Right lobe of liver (tissue), 6 donors: Measurements from ENCODE around the gene NKAIN2. TPM values are rescaled to one million over a fixed set of nuclear protein-coding genes. Genes with fewer than 3 reads are reported as not detected.

Experiments used
- ATAC-seq, 4 donors: fragments of 200-7000 bp; cut with Tn5 transposase; one replicate each; pipeline ENCODE4 v1.9.1; 2020; ENCODE audit warnings: mild to moderate bottlenecking in 4 of 4, moderate library complexity in 4 of 4
- DNase-seq, 3 donors: peaks; one replicate each; pipeline ENCODE4 v3.0.0-alpha.2; 2020
- H3K27ac ChIP-seq, 3 donors: fragments of 200-600 bp; one replicate each; pipeline ENCODE4 v1.8.0; 2022
- H3K27me3 ChIP-seq, 2 donors: fragments of 200-600 bp; one replicate each; pipeline ENCODE4 v1.8.0; 2022
- H3K36me3 ChIP-seq, 4 donors: fragments of 200-600 bp; sonication (generic) in 1 of 4; one replicate each; pipeline versions ENCODE4 v1.5.1 to v1.8.0; 2017 to 2022; ENCODE audit warnings: control low read depth in 1 of 4
- H3K4me1 ChIP-seq, 4 donors: fragments of 200-600 bp; sonication (generic) in 1 of 4; one replicate each; pipeline versions ENCODE4 v1.5.1 to v1.8.0; 2017 to 2022; ENCODE audit warnings: control low read depth in 1 of 4
- H3K4me3 ChIP-seq, 3 donors: fragments of 200-600 bp; one replicate each; pipeline ENCODE4 v1.8.0; 2022
- H3K9me3 ChIP-seq, 4 donors: fragments of 200-600 bp; sonication (generic) in 1 of 4; one replicate each; pipeline versions ENCODE4 v1.5.1 to v1.8.0; 2017 to 2022; ENCODE audit warnings: control low read depth in 1 of 4
- CTCF ChIP-seq, 4 donors: fragments of 200-600 bp in 3 of 4; fragments of 450-650 bp in 1 of 4; IDR thresholded peaks; one replicate each; pipeline versions ENCODE4 v1.5.1 to v1.8.0; 2016 to 2022; ENCODE audit warnings: antibody characterized with exemption in 4 of 4, mild to moderate bottlenecking in 2 of 4
- POLR2A ChIP-seq: fragments of 450-650 bp; IDR thresholded peaks from one replicate; pipeline ENCODE4 v1.6.1; 2017; ENCODE audit warnings: antibody characterized with exemption, mild to moderate bottlenecking
- WGBS: methylation state at CpG from one replicate; pipeline ENCODE4 v1.1.6; 2018; ENCODE audit warnings: low coverage, low lambda C conversion rate; ENCODE audit not compliant: insufficient coverage; ENCODE audit errors: missing lambda C conversion rate; 5-methylcytosine and 5-hydroxymethylcytosine counted together
- intact Hi-C, 2 donors: fragments of 100-400 bp; cut with DNase I; formaldehyde crosslinking; loops; one replicate each; pipeline versions ENCODE4 v1.11.2 to v1.14.1; 2022
- total RNA-seq, 6 experiments: library from RNA; depleted of rRNA in 2 of 6; stranded (reverse); fragments of >200 nt in 2 of 6; fragmentation: NEBNext Ultra II Directional in 3 of 6; extraction: Animal tissue kit (Norgen Biotek cat#: 25700) in 3 of 6; gene quantifications; one replicate each; pipeline versions ENCODE4 v1.1.0 to v1.2.4, GENCODE V29; 2016 to 2023
- donor health status: DM: no; HTN: yes; CAD: no.
- donor health status: DM: no; HTN: no; CAD: no.
- donor health status: DM: no; HTN: no; CAD: no.
- donor health status: DM: no; HTN: yes; CAD: no.
- donor health status: DM: no; HTN: yes; CAD: no.

The NKAIN2 gene
- total RNA-seq, 6 experiments from 2014 or later: 0.16 to 0.28 TPM; not detected in 4

GRCh38 chr6:124493259-124493658, 689.6 kb downstream of the NKAIN2 start:
- intact Hi-C loops: no loop called here
- H3K4me3 ChIP-seq: no peak overlapping the region
- WGBS: 35% methylated on average over 1 of the region's 1 CpG
- DNase-seq (no peak), ATAC-seq (no peak)
- no peaks in the 10 kb centered on the region for H3K36me3 ChIP-seq
- no peaks in the 10 kb centered on the region for H3K9me3 ChIP-seq
- TF ChIP-seq CTCF (IDR thresholded peaks at IDR 0.05): no peak
- TF ChIP-seq POLR2A: no peak
- H3K4me1 ChIP-seq: no peaks in the 10 kb centered on the region
- no peaks in the 10 kb centered on the region for H3K27me3 ChIP-seq
- no peak overlapping the region for H3K27ac ChIP-seq

GRCh38 chr6:124494956-124495664, 691.4 kb downstream of the NKAIN2 start:
- H3K9me3 ChIP-seq: no peaks in the 10 kb centered on the region
- intact Hi-C loops: no loop called here
- no peak for DNase-seq
- TF ChIP-seq CTCF (IDR thresholded peaks at IDR 0.05) (no peak), POLR2A (no peak)
- no peak for ATAC-seq
- no peaks in the 10 kb centered on the region for H3K27me3 ChIP-seq
- H3K4me1 ChIP-seq: no peaks in the 10 kb centered on the region
- 35% methylated on average over 2 of the region's 2 CpGs for WGBS
- no peak overlapping the region for H3K4me3 ChIP-seq
- no peak overlapping the region for H3K27ac ChIP-seq
- H3K36me3 ChIP-seq: no peaks in the 10 kb centered on the region

- H3K9me3 ChIP-seq: no peaks in the 10 kb centered on the region
- ATAC-seq (no peak), DNase-seq (no peak)
- intact Hi-C loops: no loop called here
- no peaks in the 10 kb centered on the region for H3K36me3 ChIP-seq
- H3K27me3 ChIP-seq: no peaks in the 10 kb centered on the region
- H3K4me1 ChIP-seq: no peaks in the 10 kb centered on the region
- WGBS: 44% methylated on average over 2 of the region's 2 CpGs
- no peak overlapping the region for H3K27ac ChIP-seq
- TF ChIP-seq CTCF (IDR thresholded peaks at IDR 0.05): no peak
- TF ChIP-seq POLR2A: no peak
- H3K4me3 ChIP-seq: no peak overlapping the region
Observed at GRCh38 chr6:124495665-124496190, 692.1 kb downstream of the NKAIN2 start.

- Histone ChIP-seq H3K4me1 (no peaks in the 10 kb centered on the region), H3K9me3 (no peaks in the 10 kb centered on the region), H3K27ac (no peak overlapping the region), H3K27me3 (no peaks in the 10 kb centered on the region), H3K36me3 (no peaks in the 10 kb centered on the region), H3K4me3 (no peak overlapping the region)
- TF ChIP-seq POLR2A (no peak), CTCF (IDR thresholded peaks at IDR 0.05) (no peak)
- WGBS: 43% methylated on average over 1 of the region's 1 CpG
- intact Hi-C loops: no loop called here
- no peak for ATAC-seq
- DNase-seq: no peak
Observed at GRCh38 chr6:124496334-124496733, 692.7 kb downstream of the NKAIN2 start.
